HuH-7.5 (cell line): ENCODE measurements around the gene SLC9A6.
"Not testable (repeated sequence)": the region's sequence is repeated elsewhere in the genome, so short reads cannot be mapped to it uniquely, and the experiment has no call there.

ENCODE experiments used
- DNase-seq: peaks from one replicate; pipeline ENCODE4 v3.0.0; 2011; ENCODE audit warnings: low spot score

The SLC9A6 gene

DNA sequence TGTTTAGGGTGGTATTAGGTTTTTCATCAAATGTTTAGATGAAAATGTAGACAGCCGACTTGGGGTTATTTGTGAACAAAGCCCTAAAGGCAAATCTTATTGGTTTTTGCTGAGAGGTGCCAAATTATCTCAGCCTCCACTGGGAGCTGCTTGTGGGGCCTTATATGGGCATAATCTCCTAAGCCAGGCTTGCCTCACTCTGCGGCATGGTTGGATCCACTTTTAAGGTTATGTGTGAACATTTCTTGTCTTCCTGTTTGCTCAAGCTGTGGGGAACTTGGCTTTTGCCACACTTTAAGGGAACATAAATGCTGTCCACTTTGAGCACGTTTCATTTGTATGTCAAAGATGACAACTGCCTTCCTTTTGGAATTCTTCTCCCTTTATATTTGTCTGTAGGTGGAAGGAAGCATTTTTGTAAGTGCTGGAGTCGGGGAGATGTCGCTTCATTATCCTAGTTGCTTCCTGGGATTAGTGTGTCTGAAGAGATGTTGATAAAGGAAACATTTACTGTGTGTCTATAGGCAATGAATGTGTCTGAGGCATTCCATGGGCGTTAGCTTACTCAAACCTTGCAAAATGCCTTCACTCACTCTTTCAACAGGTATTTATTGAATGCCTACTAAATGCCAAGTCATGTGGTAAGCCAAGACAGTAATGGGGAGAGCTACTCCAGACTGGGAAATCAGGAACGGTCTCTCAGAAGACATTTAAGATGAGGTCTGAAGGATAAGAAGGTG is 78.3 kb downstream of the SLC9A6 start:
- DNase-seq, result no peak

DNA sequence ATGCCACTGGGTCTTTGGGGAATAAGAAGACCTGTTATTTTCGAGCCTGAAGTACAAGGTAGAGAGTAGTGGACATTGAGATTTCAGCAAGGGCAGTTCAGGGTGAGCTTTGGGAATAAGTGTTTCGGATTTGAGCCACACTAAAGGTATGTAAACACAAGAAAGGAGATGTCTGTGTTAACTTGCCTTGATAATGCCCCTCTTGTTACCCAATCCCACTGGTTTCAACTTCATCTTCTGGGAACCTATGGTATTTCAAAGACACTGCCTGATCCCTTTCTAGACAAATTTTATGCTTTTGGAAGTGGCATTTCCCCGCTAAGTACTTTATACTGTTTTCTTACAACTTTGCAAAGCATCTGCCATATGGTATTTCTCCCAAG is 79.4 kb downstream of the SLC9A6 start:
- DNase-seq, result no peak

DNA sequence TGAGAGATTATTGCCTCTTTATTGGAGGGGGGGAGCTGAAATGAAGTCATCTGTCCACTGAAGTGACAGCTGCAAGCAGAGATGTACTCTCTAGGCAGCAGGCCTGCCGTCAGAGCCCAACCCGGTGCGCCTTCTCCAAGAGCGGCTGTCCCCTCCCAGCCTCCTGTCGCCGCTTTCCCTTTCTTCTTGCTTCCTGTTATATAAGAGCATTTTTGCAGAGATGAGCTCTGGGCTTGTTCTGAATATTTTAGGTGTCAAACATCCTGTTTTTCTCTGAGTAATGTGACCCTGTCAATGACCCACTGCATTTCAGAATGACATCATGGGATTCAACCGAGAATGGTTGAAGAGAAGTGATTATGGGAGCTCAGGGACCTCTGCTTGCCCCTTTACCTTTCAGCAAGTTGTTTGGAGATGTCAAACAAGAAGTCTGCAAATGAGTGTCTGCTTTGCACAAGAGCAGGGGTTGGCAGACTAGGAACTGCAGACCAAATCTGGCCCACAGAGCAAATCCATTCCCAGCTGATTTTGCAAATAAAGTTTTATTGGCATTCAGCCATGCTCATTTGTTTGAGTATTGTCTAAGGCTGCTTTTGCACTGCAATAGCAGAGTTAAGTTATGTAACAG is 79.9 kb downstream of the SLC9A6 start:
- no peak for DNase-seq

DNA sequence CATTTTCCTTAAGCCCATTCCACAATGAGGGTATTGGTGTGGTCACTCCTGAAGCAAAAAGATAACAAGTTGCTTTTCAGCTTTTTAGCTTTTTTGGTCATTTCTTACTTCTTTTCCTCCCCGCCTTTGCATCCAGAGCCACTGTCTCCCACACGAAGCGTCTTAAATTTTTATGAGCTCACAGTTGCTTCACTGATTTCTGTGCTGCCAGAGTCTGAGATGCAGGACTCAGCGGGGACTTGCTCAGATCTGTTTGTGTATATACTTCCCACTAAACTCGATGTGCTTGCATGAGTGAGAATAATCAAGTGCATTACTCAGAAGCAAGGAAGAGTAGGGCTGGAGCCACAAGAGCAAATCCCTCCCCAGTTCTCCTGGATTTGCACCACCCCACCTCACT is 81.9 kb downstream of the SLC9A6 start:
- DNase-seq, result no peak

- DNase-seq, result no peak
These were observed 82.7 kb downstream of the SLC9A6 start for GRCh38 chrX:136067966-136068365.

DNA sequence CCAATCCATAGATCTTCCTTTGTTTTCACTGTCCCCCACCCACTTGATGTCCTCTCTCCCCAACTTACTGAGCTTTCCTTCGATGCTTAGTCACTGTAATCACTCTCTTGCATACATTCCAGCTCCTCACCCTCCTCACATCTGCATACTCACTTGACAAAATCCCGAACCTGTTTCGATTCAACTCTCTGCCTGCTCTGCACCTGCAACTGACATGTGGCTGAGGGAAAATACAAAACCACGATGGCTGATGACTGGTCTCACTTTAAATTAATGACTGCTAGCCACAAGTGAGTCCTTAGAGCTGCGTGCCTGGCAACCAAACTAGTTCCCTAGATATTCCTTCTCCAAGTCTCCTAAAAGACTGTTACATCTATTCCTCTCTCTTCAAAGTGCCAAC is 91.7 kb downstream of the SLC9A6 start:
- DNase-seq, result no peak

DNA sequence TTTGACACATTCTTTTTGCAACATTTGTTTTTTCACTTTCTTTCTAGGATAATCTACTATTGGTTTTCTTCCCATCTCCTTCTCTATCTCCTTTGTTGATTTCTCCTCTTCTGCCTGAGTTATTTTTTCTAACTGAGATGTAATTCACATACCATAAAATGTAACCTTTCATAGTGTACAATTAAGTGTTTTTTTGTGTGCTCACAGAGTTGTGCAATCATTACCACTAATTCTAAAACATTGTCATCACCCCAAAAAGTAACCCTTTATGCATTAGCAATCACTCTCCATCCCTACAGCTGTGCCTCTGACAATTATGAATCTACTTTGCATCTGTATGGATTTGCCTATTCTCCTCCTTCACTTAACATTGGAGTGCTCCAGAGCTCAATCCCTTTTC is 95.5 kb downstream of the SLC9A6 start:
- DNase-seq, result no peak

DNA sequence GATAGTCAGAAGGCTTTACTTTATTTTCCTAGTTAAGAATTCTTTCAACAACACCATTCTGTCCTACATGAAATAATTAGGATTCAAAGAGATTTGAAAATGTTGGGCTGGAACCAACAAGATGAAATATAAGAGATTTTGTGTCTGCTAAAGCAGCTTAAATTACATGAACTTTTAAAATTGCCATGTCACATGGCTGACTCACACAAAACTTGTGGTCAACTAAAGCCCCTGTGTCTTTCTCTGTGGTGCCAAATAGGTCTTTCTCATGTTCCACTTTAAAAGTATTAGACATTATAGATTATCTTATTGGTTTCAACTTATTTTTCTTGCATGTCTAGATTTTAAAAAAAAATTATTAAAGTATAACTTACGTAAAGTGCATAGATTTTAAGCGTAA is 101.3 kb downstream of the SLC9A6 start:
- DNase-seq, result no peak

- not testable (repeated sequence) for DNase-seq
These were observed 106.7 kb downstream of the SLC9A6 start for GRCh38 chrX:136091898-136092297.

GRCh38 chrX:136094962-136095361 is 109.7 kb downstream of the SLC9A6 start:
- DNase-seq, result no peak
